K562 (cell line): ENCODE data around the gene PHTF1. TPM values are rescaled to one million over a fixed set of nuclear protein-coding genes. Genes with fewer than 3 reads are reported as not detected.

Source experiments
- ATF1 ChIP-seq, 2 experiments: fragments of 450-650 bp in 1 of 2; IDR thresholded peaks; 2 replicates each; pipeline ENCODE4 v1.6.1; 2016; ENCODE audit warnings: missing compliant biosample characterization in 1 of 2, missing genetic modification characterization in 1 of 2
- CEBPG ChIP-seq, 3 experiments: fragments of 200-800 bp in 1 of 3; sonication (Bioruptor generic) in 1 of 3; sonication (generic) in 1 of 3; formaldehyde crosslinking in 1 of 3; IDR thresholded peaks in 2 of 3; conservative IDR thresholded peaks in 1 of 3; 2 replicates each; pipeline versions ENCODE4 v1.6.1 to v1.8.0; 2016 to 2022; ENCODE audit warnings: missing compliant biosample characterization in 2 of 3, missing genetic modification characterization in 2 of 3, mild to moderate bottlenecking in 1 of 3, missing genetic modification reagents in 1 of 3
- DACH1 ChIP-seq: fragments of 450-650 bp; IDR thresholded peaks from 2 replicates; pipeline ENCODE4 v1.6.1; 2018; ENCODE audit not compliant: partially characterized antibody
- ELF2 ChIP-seq: fragments of 250-450 bp; sonication (Bioruptor Pico); IDR thresholded peaks from 2 replicates; pipeline ENCODE4 v1.5.0; 2021; ENCODE audit warnings: mild to moderate bottlenecking
- JUND ChIP-seq, 2 experiments: IDR thresholded peaks; 2 replicates in 1 of 2; 3 replicates in 1 of 2; pipeline ENCODE4 v1.6.1; 2011; ENCODE audit warnings: borderline replicate concordance in 2 of 2, low read depth in 2 of 2, low read length in 2 of 2, improper control_type of control experiment in 1 of 2, missing biosample characterization in 1 of 2, missing genetic modification characterization in 1 of 2, missing genetic modification reagents in 1 of 2
- MIER1 ChIP-seq: fragments of 450-650 bp; IDR thresholded peaks from 2 replicates; pipeline ENCODE4 v1.6.1; 2016; ENCODE audit warnings: antibody characterized with exemption, mild to moderate bottlenecking, low read depth
- NRF1 ChIP-seq, 2 experiments: fragments of 450-650 bp; IDR thresholded peaks in 1 of 2; conservative IDR thresholded peaks in 1 of 2; 2 replicates each; pipeline ENCODE4 v1.6.1; 2014; ENCODE audit warnings: mild to moderate bottlenecking in 2 of 2
- PCBP1 ChIP-seq: fragments of 200-400 bp; formaldehyde crosslinking; IDR thresholded peaks from 2 replicates; pipeline ENCODE4 v1.6.1; 2018; ENCODE audit warnings: mild to moderate bottlenecking, low read depth, low read length; ENCODE audit not compliant: poor library complexity, severe bottlenecking
- PHF21A ChIP-seq: fragments of 450-650 bp; IDR thresholded peaks from 2 replicates; pipeline ENCODE4 v1.6.1; 2017; ENCODE audit warnings: low read depth, borderline replicate concordance
- PML ChIP-seq: IDR thresholded peaks from 2 replicates; pipeline ENCODE4 v1.6.1; 2012; ENCODE audit warnings: low read length, inconsistent platforms
- POLR2AphosphoS5 ChIP-seq: IDR thresholded peaks from 2 replicates; pipeline ENCODE4 v1.6.1; 2011; ENCODE audit warnings: mild to moderate bottlenecking, low read depth, low read length, moderate library complexity; ENCODE audit not compliant: control insufficient read depth, insufficient read depth
- RBM25 ChIP-seq: fragments of 200-400 bp; formaldehyde crosslinking; IDR thresholded peaks from 2 replicates; pipeline ENCODE4 v1.6.1; 2018; ENCODE audit warnings: low read length, low read depth, moderate library complexity; ENCODE audit not compliant: severe bottlenecking
- RUNX1 ChIP-seq: sonication (generic); IDR thresholded peaks from 2 replicates; pipeline ENCODE4 v1.6.1; 2016; ENCODE audit warnings: antibody characterized with exemption, low read depth
- SRSF7 ChIP-seq: fragments of 200-400 bp; formaldehyde crosslinking; optimal IDR thresholded peaks from 2 replicates; pipeline ENCODE3; 2017; ENCODE audit warnings: mild to moderate bottlenecking, low read depth, low read length
- VEZF1 ChIP-seq: fragments of 200-800 bp; sonication (Bioruptor generic); IDR thresholded peaks from 2 replicates; pipeline ENCODE4 v1.6.1; 2017; ENCODE audit warnings: missing genetic modification characterization, missing compliant biosample characterization
- ZFP1 ChIP-seq: fragments of 450-650 bp; formaldehyde crosslinking; IDR thresholded peaks from 2 replicates; pipeline ENCODE4 v1.4.0; 2020; ENCODE audit warnings: mild to moderate bottlenecking, mixed read lengths
- ZKSCAN1 ChIP-seq: fragments of 150-350 bp; IDR thresholded peaks from 2 replicates; pipeline ENCODE4 v1.6.1; 2016; ENCODE audit warnings: low read depth, low read length
- ZNF592 ChIP-seq: fragments of 450-650 bp; IDR thresholded peaks from 2 replicates; pipeline ENCODE4 v1.6.1; 2017; ENCODE audit warnings: antibody characterized with exemption, mild to moderate bottlenecking
- ZZZ3 ChIP-seq: fragments of 450-650 bp; IDR thresholded peaks from 2 replicates; pipeline ENCODE4 v1.6.1; 2016; ENCODE audit warnings: antibody characterized with exemption, mild to moderate bottlenecking, moderate library complexity
- polyA plus RNA-seq, 8 experiments: library from polyadenylated mRNA; depleted of rRNA in 4 of 8; stranded (reverse) in 5 of 8; unstranded in 3 of 8; fragments of >200 nt; fragmentation: Nextera tagmentation in 2 of 8; fragmentation: Illumina TruSeq in 1 of 8; extraction: Ambion mirVana in 2 of 8; extraction: Trizol in 1 of 8; gene quantifications; 2 replicates each; pipeline versions ENCODE4 v1.2.1 to v1.2.3, GENCODE V29; 2011 to 2014; ENCODE audit warnings: inconsistent platforms in 1 of 8, missing spikeins in 1 of 8
- total RNA-seq, 7 experiments: library from RNA; depleted of rRNA in 6 of 7; stranded (reverse); fragments of >200 nt in 6 of 7; fragmentation: Illumina TruSeq in 2 of 7; extraction: Trizol in 2 of 7; gene quantifications; 2 replicates each; pipeline versions ENCODE4 v1.2.1 to v1.2.3, GENCODE V29; 2011 to 2021; ENCODE audit warnings: low replicate concordance in 1 of 7

PHTF1 gene
- total and polyA plus RNA-seq, 9 of the 15 experiments (the other 6 are each of a cell fraction or from before 2014, with no cell fraction given), result 8.4 to 36.2 (median 23.0) TPM

GRCh38 chr1:113804421-113805255 is 45.4 kb upstream of the PHTF1 start (continued):
- TF ChIP-seq VEZF1 (CRISPR knock-in tag) (no peak), PHF21A (peak; percentile 69; the same call in 1 of the 2 replicates), CEBPG (CRISPR knock-in tag; IDR thresholded peaks at IDR 0.05) (peak; percentile 68; the same call in 1 of the 2 replicates), CEBPG (tag; conservative IDR thresholded peaks at IDR 0.05 in 1 of 2, IDR thresholded peaks at IDR 0.05 in 1 of 2) (peak; percentile 90 to 94), ZZZ3 (no peak), POLR2AphosphoS5 (0 out of 2 replicates have a peak, but pooled peaks have one; percentile 14), ELF2 (CRISPR knock-in tag) (no peak), RBM25 (peak; percentile 47), ZFP1 (CRISPR knock-in tag) (no peak), SRSF7 (no peak), RUNX1 (no peak), PML (peak; percentile 46; the same call in 1 of the 2 replicates), PCBP1 (no peak), ATF1 (CRISPR knock-in tag; IDR thresholded peaks at IDR 0.05) (no peak), ATF1 (tag; IDR thresholded peaks at IDR 0.05) (peak; percentile 68), ZNF592 (0 out of 2 replicates have a peak, but pooled peaks have one; percentile 32), JUND (IDR thresholded peaks at IDR 0.05; ENCODE audit: borderline replicate concordance, low read depth, low read length) (peak; percentile 99), JUND (tag; IDR thresholded peaks at IDR 0.05; ENCODE audit: borderline replicate concordance, low read depth, low read length) (peak; percentile 99), ZKSCAN1 (no peak), DACH1 (peak; percentile 97), MIER1 (no peak), NRF1 (conservative IDR thresholded peaks at IDR 0.05 in 1 of 2, IDR thresholded peaks at IDR 0.05 in 1 of 2) (no peak)
